Activated T-cell treated with anti-CD3 and anti-CD28 coated beads for 48 hours (primary cell): ENCODE measurements around the gene RAB23.
"Not testable (repeated sequence)": the region's sequence is repeated elsewhere in the genome, so short reads cannot be mapped to it uniquely, and the experiment has no call there.

ENCODE experiments used
- DNase-seq: peaks from one replicate; pipeline ENCODE4 v3.0.0-alpha.2; 2020; ENCODE audit warnings: low read depth

Gene RAB23

DNA sequence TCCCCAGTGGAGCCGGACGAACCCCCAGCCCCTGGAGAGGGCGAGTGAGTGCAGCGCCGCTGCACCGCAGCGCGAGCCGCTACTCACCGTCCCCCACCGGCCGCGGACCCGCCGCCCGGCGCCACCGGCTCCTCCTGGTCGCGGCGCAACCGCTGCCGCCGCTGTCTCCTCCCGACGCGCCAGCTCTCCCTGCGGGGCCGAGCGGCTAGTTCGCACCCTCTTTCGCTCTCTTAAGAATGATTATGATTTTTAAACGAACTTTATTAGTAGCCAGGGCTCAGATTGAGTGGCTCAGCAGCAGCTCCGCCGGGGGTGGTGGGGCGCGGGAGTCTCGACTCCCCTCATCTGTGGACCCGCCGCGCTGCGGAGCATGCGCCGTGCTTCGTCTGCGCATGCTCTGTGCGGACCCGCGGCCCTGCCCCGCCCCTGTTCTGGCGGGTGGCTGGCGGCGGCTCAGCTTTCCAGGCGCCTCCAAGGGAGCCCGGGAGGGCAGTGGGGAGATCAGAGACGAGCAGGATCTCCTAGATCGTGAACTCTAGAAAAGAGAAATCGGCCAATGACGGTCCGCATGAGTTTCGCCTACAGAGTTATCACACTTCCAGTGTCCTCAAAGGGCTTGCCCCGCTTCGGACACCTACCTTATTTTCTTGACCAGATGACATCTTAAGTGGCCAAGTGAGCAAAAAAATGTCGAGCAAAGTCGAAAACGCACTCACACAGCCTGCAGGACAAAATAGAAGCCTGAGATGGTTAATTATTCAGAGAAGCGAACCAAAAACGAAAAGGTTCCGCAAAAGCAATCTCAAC lies at the start of gene RAB23:
TSS of gene RAB23 (minus strand) at position 372 of the 807 bp plus-strand sequence. CDS start 11,927 bp downstream, outside the sequence.
- peak; percentile 83 for DNase-seq

GRCh38 chr6:57268294-57268640 lies 46.2 kb upstream of the RAB23 start:
- DNase-seq = no peak

DNA sequence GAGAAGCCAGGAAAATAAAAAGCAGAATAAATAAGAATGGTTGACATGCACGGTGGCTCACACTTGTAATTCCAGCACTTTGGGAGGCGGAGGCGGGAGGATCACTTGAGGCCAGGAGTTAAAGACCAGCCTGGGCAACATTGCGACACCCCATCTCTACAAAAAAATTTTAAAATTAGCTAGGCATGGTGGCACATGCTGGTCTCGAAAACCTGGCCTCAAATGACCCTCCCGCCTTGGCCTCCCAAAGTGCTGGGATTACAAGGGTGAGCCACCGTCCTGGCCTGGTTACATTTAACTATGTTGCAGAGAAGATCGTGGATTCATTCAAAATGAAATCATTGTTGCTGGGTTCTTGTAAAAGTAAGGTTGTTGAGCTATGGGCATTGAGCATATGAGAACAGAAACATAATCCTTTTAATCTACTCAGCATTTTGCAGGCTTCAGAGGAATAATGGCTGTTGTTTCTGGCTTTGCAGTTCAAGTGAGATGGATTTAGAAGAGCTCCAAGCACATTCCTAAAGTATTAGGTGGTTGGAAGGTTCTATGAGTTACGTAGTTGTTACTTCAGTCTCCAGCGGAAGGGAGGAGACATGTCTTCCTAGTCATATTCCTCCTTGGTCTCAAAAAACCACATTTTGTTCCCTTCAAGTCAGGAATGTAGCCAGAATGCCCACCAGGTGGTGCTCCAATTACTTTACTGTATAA lies 45.6 kb upstream of the RAB23 start:
- DNase-seq = peak; percentile 15

- DNase-seq = no peak
Measured at GRCh38 chr6:57265755-57266221, 43.7 kb upstream of the RAB23 start.

DNA sequence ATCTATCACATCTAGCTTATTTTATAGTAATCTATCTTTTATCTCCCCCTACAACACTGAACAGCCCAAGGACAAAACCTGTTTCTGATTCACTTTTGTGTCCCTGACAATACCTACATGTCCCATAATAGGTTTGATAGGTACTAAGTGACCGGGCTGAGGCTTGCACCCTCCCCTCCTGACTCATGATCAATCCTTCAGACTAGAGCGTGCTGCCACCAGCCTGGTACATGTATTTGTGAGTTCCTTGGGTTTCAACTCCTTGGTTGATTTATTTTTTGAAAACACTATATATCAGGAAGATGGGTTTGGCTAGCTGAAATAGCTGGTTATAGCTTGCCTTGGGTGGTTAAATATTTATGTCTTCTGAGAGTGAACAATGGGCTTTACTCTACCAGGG lies 41.6 kb upstream of the RAB23 start:
- no peak for DNase-seq

DNA sequence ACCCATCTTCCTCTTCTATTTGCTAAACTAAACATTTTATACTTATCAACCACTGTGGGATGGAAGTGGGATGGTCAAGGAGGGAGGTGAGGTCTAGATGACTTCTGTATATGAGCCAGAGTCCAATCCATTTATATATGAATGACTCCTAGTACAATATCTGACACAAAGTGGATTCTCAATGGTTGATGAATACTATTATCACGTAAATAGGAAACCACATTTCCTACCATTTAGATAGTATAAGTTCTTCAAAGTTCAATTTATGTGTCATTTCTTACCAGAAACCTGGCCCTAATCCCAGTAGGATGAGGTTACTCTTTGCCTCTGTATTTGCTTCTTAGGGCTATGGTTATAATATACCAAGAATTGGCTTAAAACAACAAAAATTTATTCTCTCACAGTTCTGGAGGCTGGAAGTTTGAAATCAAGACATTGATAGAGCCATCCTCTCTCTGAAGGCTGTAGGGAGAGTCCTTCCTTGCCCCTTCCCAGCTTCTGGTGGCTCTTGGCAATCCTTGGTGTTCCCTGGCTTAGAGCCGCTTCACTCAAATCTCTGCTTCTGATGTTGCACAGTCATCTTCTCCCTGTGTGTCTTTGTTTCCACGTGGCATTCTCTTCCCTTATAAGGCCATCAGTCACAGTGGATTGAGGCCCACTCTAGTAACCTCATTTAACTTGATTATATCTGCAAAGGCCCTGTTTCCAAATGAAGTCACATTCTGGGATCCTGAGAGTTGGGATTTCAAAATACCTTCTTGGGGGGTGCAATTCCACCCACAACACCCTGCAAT lies 41.0 kb upstream of the RAB23 start:
- DNase-seq = no peak

DNA sequence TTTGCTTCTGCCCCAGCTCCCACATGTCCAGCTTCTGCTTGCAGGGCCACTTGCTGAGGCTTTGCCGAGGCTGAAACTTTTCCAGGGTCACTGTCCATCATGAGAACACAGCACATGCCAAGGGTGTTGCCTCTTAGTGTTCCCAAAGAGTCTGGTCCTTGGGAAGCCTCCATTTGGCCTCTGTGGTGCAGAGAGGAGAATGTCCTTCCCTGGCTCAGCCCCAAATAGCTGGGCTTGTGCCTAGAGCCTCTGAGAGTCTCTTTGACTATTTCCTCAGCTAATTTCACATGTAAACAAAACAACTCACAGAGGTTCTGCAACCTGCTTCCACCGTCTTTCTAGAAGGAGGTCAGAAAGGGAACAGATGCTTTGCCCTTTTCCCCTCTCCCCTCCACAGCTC lies 40.4 kb upstream of the RAB23 start:
- no peak for DNase-seq

- DNase-seq = no peak
Measured at GRCh38 chr6:57261926-57262325, 39.8 kb upstream of the RAB23 start.

GRCh38 chr6:57259064-57259463 lies 37.0 kb upstream of the RAB23 start:
- no peak for DNase-seq

DNA sequence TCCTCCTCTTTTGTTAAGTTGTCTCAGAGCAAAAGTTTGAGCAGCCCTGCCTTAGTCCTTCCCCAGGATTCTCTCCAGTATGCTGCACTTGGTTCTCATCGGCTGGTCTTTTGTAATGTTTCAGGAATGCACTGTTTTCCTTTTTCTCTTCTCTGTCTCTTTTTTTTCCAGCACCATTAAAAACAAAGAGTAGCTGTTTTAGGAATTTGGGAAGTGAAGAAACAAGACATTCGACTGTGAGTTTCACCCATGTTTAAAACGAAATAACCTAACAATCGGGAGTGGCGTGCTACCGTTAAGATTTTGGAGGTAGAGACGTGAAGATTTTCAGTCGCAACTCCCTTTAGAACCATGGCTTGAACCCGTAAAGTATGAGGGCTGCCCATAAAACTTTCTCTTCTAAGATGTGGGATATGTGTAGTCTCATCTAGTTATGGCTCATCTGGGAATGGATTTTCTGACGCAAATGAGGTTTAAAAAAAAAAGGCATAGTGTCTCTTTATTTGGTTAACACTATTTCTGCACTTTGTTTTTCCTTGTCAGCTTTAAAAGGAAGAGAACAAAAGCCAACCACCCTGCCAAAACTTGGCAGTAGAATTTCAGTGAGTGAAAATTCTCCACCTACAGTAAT lies 35.9 kb upstream of the RAB23 start:
- DNase-seq = no peak

DNA sequence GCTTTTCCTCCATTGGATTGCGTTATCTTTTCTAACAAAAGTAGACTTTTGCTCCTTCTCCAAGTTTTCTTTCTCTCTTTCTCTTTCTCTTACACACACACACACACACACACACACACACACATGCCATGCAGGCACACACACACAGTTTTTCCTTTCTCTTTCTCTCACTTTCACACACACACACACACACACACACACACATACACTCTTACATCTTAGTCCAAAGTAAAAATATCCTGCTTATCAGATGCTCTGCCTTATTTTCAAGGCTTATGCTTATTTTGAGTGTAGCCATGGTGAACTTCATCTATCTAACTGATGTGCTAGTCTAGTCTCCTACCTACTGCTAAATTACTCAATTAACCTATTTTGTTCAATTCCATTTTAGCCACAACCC lies 34.4 kb upstream of the RAB23 start:
- no peak for DNase-seq

GRCh38 chr6:57255451-57256169 lies 33.5 kb upstream of the RAB23 start:
- DNase-seq = no peak

DNA sequence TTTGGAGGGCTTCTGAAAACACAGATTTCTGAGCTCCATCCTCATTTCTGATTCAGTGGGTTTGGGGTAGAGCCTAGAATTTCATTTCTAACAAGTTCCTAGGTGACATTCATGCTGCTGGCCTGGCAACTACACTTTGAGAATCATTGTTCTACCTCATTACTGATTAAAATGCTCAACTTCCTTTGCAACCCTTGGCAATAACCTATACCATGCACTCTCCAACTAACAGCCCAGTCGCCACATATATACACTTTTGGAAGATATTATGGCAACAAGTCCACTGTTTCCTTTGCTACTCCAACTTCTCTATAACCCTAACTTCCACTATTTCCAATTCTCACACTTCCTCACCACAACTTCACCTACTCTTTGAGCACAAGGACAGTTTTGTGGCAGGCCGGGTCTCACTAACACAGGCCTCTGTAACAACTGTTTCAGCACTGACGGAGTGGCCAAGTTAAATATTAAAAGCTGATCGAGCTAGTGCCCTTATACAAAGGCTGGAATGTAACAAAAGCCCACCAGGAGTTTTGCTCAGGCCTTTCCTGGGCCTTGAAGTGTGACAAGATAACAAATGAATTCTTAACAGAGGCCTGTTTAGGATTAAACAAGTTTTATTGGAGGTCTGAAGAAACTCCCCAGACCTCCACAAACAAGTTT lies 32.1 kb upstream of the RAB23 start:
- DNase-seq = no peak

DNA sequence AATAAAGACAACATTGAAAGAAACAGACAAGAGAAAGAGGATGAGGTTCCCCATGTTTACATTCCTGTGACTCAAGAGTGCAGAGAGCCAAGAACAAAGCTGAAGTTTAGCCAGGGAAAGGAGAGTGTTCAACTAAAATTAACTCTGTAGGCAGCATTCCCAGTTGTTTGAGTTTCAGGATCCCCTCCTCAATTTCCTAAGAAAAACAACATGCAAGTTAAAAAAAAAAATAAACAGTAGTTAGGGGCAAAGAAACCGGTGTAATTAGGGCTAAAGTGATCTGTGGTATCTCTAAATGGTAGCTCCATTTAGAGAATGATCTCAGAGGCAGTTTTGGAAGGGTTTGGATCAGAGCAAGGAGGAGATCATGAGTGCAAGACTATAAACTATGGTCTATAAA lies 30.9 kb upstream of the RAB23 start:
- DNase-seq = no peak

GRCh38 chr6:57252137-57252536 lies 30.0 kb upstream of the RAB23 start:
- DNase-seq = no peak

GRCh38 chr6:57250348-57250747 lies 28.2 kb upstream of the RAB23 start:
- DNase-seq = no peak

GRCh38 chr6:57248311-57248895 lies 26.3 kb upstream of the RAB23 start:
- DNase-seq = no peak

- DNase-seq = no peak
Measured at GRCh38 chr6:57247603-57248002, 25.5 kb upstream of the RAB23 start.

DNA sequence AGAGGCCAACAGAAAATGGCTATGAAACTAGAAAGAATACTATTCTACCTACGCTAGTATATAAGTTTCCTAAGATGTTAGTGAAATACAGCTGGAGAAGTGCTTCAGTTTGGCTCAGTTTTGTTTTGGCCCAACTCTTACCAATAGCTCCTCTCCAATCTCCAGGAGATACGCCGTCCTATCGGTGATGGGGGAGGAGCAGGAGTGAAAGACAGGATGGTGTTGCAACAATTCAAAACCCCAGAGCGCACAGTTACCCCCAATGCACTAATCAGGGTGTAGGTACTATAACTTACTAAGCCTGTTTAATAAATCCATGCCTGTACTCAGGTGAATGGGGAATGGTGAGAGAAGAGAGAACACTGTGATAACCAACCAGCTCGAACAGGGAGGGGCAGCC lies 24.2 kb upstream of the RAB23 start:
- DNase-seq = no peak

DNA sequence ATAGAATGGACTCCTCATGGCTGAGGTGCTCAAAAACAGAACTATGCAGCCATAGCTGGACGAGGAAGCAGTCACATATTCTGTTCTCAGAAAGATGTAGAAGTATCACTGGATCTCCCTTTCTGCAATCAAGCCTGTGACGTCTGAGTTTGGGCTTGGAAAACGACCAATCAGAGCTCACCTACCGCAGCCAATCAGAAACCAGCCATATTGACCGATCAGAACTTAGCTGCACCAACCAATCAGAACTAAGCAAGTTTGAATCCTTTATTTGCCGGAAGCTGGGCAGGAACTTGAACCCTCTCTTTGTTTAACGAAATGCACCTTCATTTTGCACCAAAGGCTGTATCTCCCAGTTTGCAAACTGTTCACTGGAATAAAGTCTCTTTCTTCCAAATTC lies 21.8 kb upstream of the RAB23 start:
- DNase-seq = no peak

GRCh38 chr6:57243526-57243925 lies 21.4 kb upstream of the RAB23 start:
- not testable (repeated sequence) for DNase-seq
